GM23338 (cell line): ENCODE measurements around the gene SIVA1. TPM values are rescaled to one million over a fixed set of nuclear protein-coding genes. Genes with fewer than 3 reads are reported as not detected.

Source experiments
- ATAC-seq: fragments of 200-7000 bp; cut with Tn5 transposase; 3 replicates; pipeline ENCODE4 v1.9.1; 2020
- DNase-seq: peaks from one replicate; pipeline ENCODE4 v3.0.0-alpha.2; 2015; ENCODE audit warnings: low spot score
- H2AFZ ChIP-seq: fragments of 200-600 bp; sonication (generic); 2 replicates; pipeline ENCODE4 v1.8.0; 2016; ENCODE audit warnings: antibody characterized with exemption, mild to moderate bottlenecking, moderate library complexity
- H3F3A ChIP-seq: fragments of 200-600 bp; sonication (generic); replicated peaks from 2 replicates; pipeline ENCODE4 v1.8.0; 2017; ENCODE audit warnings: antibody characterized with exemption, mixed run types, low read depth
- H3K27ac ChIP-seq: fragments of 200-600 bp; sonication (generic); 2 replicates; pipeline ENCODE4 v1.6.1; 2016; ENCODE audit warnings: low read depth
- H3K27me3 ChIP-seq: fragments of 200-600 bp; sonication (generic); 2 replicates; pipeline ENCODE4 v1.8.0; 2016; ENCODE audit warnings: mild to moderate bottlenecking, mixed run types, moderate library complexity; ENCODE audit not compliant: insufficient read depth
- H3K36me3 ChIP-seq: fragments of 200-600 bp; sonication (generic); 2 replicates; pipeline ENCODE4 v1.8.0; 2016; ENCODE audit warnings: mild to moderate bottlenecking; ENCODE audit not compliant: insufficient read depth
- H3K4me1 ChIP-seq: fragments of 200-600 bp; sonication (generic); 2 replicates; pipeline ENCODE4 v1.8.0; 2016; ENCODE audit warnings: mild to moderate bottlenecking, moderate library complexity; ENCODE audit not compliant: insufficient read depth
- H3K4me2 ChIP-seq: fragments of 200-600 bp; sonication (generic); 2 replicates; pipeline ENCODE4 v1.7.1; 2017; ENCODE audit warnings: mixed run types
- H3K4me3 ChIP-seq: fragments of 200-600 bp; sonication (generic); 2 replicates; pipeline ENCODE4 v1.6.1; 2016; ENCODE audit warnings: mixed run types
- H3K79me2 ChIP-seq: fragments of 200-600 bp; sonication (generic); replicated peaks from 2 replicates; pipeline ENCODE4 v1.8.0; 2017; ENCODE audit warnings: mild to moderate bottlenecking; ENCODE audit not compliant: insufficient read depth
- H3K9me2 ChIP-seq: fragments of 200-600 bp; sonication (generic); 2 replicates; pipeline ENCODE4 v1.8.0; 2017; ENCODE audit not compliant: insufficient read depth
- H4K20me1 ChIP-seq: fragments of 200-600 bp; sonication (generic); replicated peaks from 2 replicates; pipeline ENCODE4 v1.8.0; 2017; ENCODE audit warnings: mild to moderate bottlenecking; ENCODE audit not compliant: insufficient read depth
- H3K27ac Mint-ChIP-seq: 2 replicates; pipeline ENCODE4 v1.8.0; 2020; ENCODE audit warnings: inconsistent platforms, mild to moderate bottlenecking, moderate library complexity, mixed read lengths
- H3K27me3 Mint-ChIP-seq: 3 replicates; pipeline ENCODE4 v1.8.0; 2022; ENCODE audit warnings: low read depth, mild to moderate bottlenecking, moderate library complexity, mixed read lengths, inconsistent platforms; ENCODE audit not compliant: insufficient read depth, poor library complexity
- H3K36me3 Mint-ChIP-seq: 3 replicates; pipeline ENCODE4 v1.8.0; 2021; ENCODE audit warnings: low read depth, mild to moderate bottlenecking, inconsistent platforms, moderate library complexity, mixed read lengths
- H3K4me1 Mint-ChIP-seq: 3 replicates; pipeline ENCODE4 v1.8.0; 2020; ENCODE audit warnings: mild to moderate bottlenecking, inconsistent platforms, mixed read lengths
- H3K4me3 Mint-ChIP-seq: 3 replicates; pipeline ENCODE4 v1.8.0; 2021; ENCODE audit warnings: moderate library complexity, mild to moderate bottlenecking, inconsistent platforms, mixed read lengths
- H3K9me3 Mint-ChIP-seq: 3 replicates; pipeline ENCODE4 v1.8.0; 2020; ENCODE audit warnings: moderate library complexity, mild to moderate bottlenecking, inconsistent platforms, mixed read lengths
- CREB1 ChIP-seq: fragments of 250-450 bp; sonication (Bioruptor Pico); IDR thresholded peaks from 2 replicates; pipeline ENCODE4 v1.5.0; 2020; ENCODE audit warnings: low read depth, mild to moderate bottlenecking, moderate library complexity
- EZH2 ChIP-seq: fragments of 200-600 bp; sonication (generic); IDR thresholded peaks from one replicate; pipeline ENCODE4 v1.8.0; 2017; ENCODE audit warnings: antibody characterized with exemption, mild to moderate bottlenecking, low read depth; ENCODE audit not compliant: unreplicated experiment
- EZH2phosphoT487 ChIP-seq: fragments of 200-600 bp; sonication (generic); IDR thresholded peaks from one replicate; pipeline ENCODE4 v1.8.1; 2018; ENCODE audit warnings: antibody characterized with exemption; ENCODE audit not compliant: unreplicated experiment
- JUNB ChIP-seq: IDR thresholded peaks from one replicate; pipeline ENCODE4 v1.6.1; 2016; ENCODE audit warnings: antibody characterized with exemption; ENCODE audit not compliant: unreplicated experiment
- NANOG ChIP-seq: IDR thresholded peaks from 2 replicates; pipeline ENCODE4 v1.6.1; 2016; ENCODE audit warnings: antibody characterized with exemption, borderline replicate concordance
- POLR2AphosphoS5 ChIP-seq: IDR thresholded peaks from 2 replicates; pipeline ENCODE4 v1.6.1; 2016; ENCODE audit warnings: antibody characterized with exemption, low read depth
- STAT1 ChIP-seq: IDR thresholded peaks from one replicate; pipeline ENCODE4 v1.6.1; 2016; ENCODE audit warnings: antibody characterized with exemption; ENCODE audit not compliant: unreplicated experiment
- ZNF114 ChIP-seq: fragments of 250-450 bp; sonication (Bioruptor Pico); IDR thresholded peaks from 2 replicates; pipeline ENCODE4 v1.5.0; 2020; ENCODE audit warnings: mild to moderate bottlenecking, moderate library complexity
- ZNF331 ChIP-seq: fragments of 250-450 bp; sonication (Bioruptor Pico); IDR thresholded peaks from 2 replicates; pipeline ENCODE4 v1.5.0; 2020; ENCODE audit warnings: low read depth, mild to moderate bottlenecking, moderate library complexity
- polyA plus RNA-seq: library from polyadenylated mRNA; unstranded; fragments of >200 nt; fragmentation: Nextera tagmentation; extraction: Ambion mirVana; gene quantifications from 2 replicates; pipeline ENCODE4 v1.2.1, GENCODE V29; 2016
- total RNA-seq: library from RNA; depleted of rRNA; stranded (reverse); fragments of >200 nt; shearing (Covaris generic); gene quantifications from 2 replicates; pipeline ENCODE4 v1.2.3, GENCODE V29; 2014
- TF ChIP-seq, protein P1 (sequence below): IDR thresholded peaks from 2 replicates; pipeline ENCODE4 v1.6.1; 2016; ENCODE audit warnings: antibody characterized with exemption
- TF ChIP-seq, protein P2 (sequence below): IDR thresholded peaks from one replicate; pipeline ENCODE4 v1.6.1; 2018; ENCODE audit warnings: antibody characterized with exemption; ENCODE audit not compliant: unreplicated experiment
- TF ChIP-seq, protein P3 (sequence below), 2 experiments: fragments of 200-600 bp in 1 of 2; sonication (generic) in 1 of 2; conservative IDR thresholded peaks; 2 replicates each; pipeline versions ENCODE4 v1.5.1 to v1.6.1; 2016 to 2017; ENCODE audit warnings: antibody characterized with exemption in 2 of 2, low read depth in 2 of 2, mild to moderate bottlenecking in 2 of 2, moderate library complexity in 1 of 2
- TF ChIP-seq, protein P4 (sequence below): fragments of 250-450 bp; sonication (Bioruptor Pico); IDR thresholded peaks from 2 replicates; pipeline ENCODE4 v1.5.0; 2020; ENCODE audit warnings: mild to moderate bottlenecking, moderate library complexity

Gene SIVA1
- total and polyA plus RNA-seq, 2 experiments from 2014 or later, result 215 to 392 TPM

DNA sequence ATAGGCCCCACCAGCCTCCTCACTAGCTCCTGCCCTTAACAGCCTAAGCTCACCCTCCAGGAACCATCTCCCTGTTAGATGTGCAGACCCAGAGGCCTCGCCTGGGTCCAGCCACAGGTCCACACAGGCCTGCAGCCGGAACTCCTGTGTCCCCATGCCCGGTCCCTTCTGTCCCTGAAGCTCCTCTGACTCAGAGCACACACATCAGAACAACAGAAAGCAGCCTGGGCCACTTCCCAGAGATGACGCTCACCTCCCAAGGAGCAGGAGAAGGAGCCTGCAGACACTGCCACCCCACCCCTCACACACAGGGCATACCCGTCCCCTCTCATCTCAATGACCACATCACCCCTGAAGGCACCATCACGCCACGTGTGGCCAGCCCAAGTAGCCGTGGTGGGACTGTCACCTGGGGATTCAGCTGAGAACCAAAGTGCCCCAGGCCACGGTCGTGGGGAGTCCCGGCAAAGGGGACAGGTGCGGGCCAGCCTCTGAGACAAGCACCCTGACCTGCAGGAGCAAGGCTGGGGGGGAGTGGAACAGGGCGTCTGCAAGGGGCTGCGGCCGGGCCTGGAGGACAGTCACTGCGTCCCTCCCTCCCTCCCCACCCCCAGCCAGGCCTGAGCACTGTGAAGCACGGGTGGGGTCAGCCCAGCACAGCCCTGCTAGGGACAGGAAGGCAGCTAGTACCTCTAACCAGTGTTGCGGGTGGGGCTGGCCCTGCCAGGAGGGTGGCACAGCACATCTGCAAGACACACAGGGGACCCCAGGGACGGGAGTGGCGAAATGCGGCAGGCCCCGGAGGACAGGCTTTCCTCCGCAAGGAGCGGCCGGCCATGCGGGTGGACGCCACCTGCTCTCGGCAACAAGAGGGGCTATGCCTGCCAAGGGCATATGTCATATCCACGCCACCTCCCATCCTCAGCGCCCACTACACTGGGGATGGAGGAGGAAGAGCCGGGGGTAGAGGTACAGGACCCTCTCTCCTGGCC lies 37.1 kb downstream of the SIVA1 start:
- no peaks in the 10 kb centered on the region for H3K9me2 ChIP-seq
- DNase-seq (no peak), ATAC-seq (no peak)
- no peak overlapping the region for H3K4me2 ChIP-seq
- H3K27ac ChIP-seq, result no peak overlapping the region
- no peak overlapping the region for H3K4me3 Mint-ChIP-seq
- H3K36me3 ChIP-seq, result no peaks in the 10 kb centered on the region
- H3K9me3 Mint-ChIP-seq, result no peaks in the 10 kb centered on the region
- H4K20me1 ChIP-seq, result peaks cover 15% of the 10 kb centered on the region; the same call in 1 of the 2 replicates
- H3K27me3 ChIP-seq, result no peaks in the 10 kb centered on the region
- no peak overlapping the region for H2AFZ ChIP-seq
- peaks cover 11% of the 10 kb centered on the region for H3K4me1 Mint-ChIP-seq
- no peak overlapping the region for H3K27ac Mint-ChIP-seq
- H3K4me3 ChIP-seq, result no peak overlapping the region
- TF ChIP-seq, protein P1, sequence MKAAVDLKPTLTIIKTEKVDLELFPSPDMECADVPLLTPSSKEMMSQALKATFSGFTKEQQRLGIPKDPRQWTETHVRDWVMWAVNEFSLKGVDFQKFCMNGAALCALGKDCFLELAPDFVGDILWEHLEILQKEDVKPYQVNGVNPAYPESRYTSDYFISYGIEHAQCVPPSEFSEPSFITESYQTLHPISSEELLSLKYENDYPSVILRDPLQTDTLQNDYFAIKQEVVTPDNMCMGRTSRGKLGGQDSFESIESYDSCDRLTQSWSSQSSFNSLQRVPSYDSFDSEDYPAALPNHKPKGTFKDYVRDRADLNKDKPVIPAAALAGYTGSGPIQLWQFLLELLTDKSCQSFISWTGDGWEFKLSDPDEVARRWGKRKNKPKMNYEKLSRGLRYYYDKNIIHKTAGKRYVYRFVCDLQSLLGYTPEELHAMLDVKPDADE, result no peak
- TF ChIP-seq NANOG (no peak), CREB1 (no peak), EZH2phosphoT487 (no peak), STAT1 (no peak), ZNF331 (CRISPR knock-in tag) (no peak), EZH2 (no peak), ZNF114 (no peak), POLR2AphosphoS5 (no peak), JUNB (no peak)
- TF ChIP-seq, protein P2, sequence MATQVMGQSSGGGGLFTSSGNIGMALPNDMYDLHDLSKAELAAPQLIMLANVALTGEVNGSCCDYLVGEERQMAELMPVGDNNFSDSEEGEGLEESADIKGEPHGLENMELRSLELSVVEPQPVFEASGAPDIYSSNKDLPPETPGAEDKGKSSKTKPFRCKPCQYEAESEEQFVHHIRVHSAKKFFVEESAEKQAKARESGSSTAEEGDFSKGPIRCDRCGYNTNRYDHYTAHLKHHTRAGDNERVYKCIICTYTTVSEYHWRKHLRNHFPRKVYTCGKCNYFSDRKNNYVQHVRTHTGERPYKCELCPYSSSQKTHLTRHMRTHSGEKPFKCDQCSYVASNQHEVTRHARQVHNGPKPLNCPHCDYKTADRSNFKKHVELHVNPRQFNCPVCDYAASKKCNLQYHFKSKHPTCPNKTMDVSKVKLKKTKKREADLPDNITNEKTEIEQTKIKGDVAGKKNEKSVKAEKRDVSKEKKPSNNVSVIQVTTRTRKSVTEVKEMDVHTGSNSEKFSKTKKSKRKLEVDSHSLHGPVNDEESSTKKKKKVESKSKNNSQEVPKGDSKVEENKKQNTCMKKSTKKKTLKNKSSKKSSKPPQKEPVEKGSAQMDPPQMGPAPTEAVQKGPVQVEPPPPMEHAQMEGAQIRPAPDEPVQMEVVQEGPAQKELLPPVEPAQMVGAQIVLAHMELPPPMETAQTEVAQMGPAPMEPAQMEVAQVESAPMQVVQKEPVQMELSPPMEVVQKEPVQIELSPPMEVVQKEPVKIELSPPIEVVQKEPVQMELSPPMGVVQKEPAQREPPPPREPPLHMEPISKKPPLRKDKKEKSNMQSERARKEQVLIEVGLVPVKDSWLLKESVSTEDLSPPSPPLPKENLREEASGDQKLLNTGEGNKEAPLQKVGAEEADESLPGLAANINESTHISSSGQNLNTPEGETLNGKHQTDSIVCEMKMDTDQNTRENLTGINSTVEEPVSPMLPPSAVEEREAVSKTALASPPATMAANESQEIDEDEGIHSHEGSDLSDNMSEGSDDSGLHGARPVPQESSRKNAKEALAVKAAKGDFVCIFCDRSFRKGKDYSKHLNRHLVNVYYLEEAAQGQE, result no peak
- TF ChIP-seq, protein P3, sequence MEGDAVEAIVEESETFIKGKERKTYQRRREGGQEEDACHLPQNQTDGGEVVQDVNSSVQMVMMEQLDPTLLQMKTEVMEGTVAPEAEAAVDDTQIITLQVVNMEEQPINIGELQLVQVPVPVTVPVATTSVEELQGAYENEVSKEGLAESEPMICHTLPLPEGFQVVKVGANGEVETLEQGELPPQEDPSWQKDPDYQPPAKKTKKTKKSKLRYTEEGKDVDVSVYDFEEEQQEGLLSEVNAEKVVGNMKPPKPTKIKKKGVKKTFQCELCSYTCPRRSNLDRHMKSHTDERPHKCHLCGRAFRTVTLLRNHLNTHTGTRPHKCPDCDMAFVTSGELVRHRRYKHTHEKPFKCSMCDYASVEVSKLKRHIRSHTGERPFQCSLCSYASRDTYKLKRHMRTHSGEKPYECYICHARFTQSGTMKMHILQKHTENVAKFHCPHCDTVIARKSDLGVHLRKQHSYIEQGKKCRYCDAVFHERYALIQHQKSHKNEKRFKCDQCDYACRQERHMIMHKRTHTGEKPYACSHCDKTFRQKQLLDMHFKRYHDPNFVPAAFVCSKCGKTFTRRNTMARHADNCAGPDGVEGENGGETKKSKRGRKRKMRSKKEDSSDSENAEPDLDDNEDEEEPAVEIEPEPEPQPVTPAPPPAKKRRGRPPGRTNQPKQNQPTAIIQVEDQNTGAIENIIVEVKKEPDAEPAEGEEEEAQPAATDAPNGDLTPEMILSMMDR (conservative IDR thresholded peaks at IDR 0.05; ENCODE audit: low read depth in 2 of 2), result no peak
- TF ChIP-seq, protein P4, sequence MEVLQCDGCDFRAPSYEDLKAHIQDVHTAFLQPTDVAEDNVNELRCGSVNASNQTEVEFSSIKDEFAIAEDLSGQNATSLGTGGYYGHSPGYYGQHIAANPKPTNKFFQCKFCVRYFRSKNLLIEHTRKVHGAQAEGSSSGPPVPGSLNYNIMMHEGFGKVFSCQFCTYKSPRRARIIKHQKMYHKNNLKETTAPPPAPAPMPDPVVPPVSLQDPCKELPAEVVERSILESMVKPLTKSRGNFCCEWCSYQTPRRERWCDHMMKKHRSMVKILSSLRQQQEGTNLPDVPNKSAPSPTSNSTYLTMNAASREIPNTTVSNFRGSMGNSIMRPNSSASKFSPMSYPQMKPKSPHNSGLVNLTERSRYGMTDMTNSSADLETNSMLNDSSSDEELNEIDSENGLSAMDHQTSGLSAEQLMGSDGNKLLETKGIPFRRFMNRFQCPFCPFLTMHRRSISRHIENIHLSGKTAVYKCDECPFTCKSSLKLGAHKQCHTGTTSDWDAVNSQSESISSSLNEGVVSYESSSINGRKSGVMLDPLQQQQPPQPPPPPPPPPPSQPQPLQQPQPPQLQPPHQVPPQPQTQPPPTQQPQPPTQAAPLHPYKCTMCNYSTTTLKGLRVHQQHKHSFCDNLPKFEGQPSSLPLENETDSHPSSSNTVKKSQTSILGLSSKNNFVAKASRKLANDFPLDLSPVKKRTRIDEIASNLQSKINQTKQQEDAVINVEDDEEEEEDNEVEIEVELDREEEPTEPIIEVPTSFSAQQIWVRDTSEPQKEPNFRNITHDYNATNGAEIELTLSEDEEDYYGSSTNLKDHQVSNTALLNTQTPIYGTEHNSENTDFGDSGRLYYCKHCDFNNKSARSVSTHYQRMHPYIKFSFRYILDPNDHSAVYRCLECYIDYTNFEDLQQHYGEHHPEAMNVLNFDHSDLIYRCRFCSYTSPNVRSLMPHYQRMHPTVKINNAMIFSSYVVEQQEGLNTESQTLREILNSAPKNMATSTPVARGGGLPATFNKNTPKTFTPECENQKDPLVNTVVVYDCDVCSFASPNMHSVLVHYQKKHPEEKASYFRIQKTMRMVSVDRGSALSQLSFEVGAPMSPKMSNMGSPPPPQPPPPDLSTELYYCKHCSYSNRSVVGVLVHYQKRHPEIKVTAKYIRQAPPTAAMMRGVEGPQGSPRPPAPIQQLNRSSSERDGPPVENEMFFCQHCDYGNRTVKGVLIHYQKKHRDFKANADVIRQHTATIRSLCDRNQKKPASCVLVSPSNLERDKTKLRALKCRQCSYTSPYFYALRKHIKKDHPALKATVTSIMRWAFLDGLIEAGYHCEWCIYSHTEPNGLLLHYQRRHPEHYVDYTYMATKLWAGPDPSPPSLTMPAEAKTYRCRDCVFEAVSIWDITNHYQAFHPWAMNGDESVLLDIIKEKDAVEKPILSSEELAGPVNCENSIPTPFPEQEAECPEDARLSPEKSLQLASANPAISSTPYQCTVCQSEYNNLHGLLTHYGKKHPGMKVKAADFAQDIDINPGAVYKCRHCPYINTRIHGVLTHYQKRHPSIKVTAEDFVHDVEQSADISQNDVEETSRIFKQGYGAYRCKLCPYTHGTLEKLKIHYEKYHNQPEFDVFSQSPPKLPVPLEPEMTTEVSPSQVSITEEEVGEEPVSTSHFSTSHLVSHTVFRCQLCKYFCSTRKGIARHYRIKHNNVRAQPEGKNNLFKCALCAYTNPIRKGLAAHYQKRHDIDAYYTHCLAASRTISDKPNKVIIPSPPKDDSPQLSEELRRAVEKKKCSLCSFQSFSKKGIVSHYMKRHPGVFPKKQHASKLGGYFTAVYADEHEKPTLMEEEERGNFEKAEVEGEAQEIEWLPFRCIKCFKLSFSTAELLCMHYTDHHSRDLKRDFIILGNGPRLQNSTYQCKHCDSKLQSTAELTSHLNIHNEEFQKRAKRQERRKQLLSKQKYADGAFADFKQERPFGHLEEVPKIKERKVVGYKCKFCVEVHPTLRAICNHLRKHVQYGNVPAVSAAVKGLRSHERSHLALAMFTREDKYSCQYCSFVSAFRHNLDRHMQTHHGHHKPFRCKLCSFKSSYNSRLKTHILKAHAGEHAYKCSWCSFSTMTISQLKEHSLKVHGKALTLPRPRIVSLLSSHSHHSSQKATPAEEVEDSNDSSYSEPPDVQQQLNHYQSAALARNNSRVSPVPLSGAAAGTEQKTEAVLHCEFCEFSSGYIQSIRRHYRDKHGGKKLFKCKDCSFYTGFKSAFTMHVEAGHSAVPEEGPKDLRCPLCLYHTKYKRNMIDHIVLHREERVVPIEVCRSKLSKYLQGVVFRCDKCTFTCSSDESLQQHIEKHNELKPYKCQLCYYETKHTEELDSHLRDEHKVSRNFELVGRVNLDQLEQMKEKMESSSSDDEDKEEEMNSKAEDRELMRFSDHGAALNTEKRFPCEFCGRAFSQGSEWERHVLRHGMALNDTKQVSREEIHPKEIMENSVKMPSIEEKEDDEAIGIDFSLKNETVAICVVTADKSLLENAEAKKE, result no peak
- 0 out of 2 replicates have a peak, but pooled peaks cover 4% of the 10 kb centered on the region for H3K4me1 ChIP-seq
- peaks cover 16% of the 10 kb centered on the region for H3K79me2 ChIP-seq
- H3K36me3 Mint-ChIP-seq, result peaks cover 3% of the 10 kb centered on the region; the same call in 2 of the 3 replicates
- no peaks in the 10 kb centered on the region for H3F3A ChIP-seq
- peaks cover 17% of the 10 kb centered on the region for H3K27me3 Mint-ChIP-seq
